Parathyroid adenoma (tissue), 2 donors: ENCODE results near the gene P2RY14.

ENCODE experiments used
- H2AFZ ChIP-seq: fragments of 300-600 bp; sonication (generic); one replicate; pipeline ENCODE4 v1.7.0; 2017; ENCODE audit warnings: antibody characterized with exemption, mild to moderate bottlenecking
- H3K27ac ChIP-seq: fragments of 300-600 bp; sonication (generic); one replicate; pipeline ENCODE4 v1.7.0; 2017
- H3K27me3 ChIP-seq: fragments of 300-600 bp; sonication (generic); one replicate; pipeline ENCODE4 v1.7.0; 2017; ENCODE audit warnings: low read length; ENCODE audit not compliant: control insufficient read depth, insufficient read depth
- H3K36me3 ChIP-seq: fragments of 300-600 bp; sonication (generic); one replicate; pipeline ENCODE4 v1.7.0; 2017; ENCODE audit warnings: low read length; ENCODE audit not compliant: control insufficient read depth, insufficient read depth
- H3K4me1 ChIP-seq: fragments of 300-600 bp; sonication (generic); one replicate; pipeline ENCODE4 v1.7.0; 2017; ENCODE audit warnings: control low read depth
- H3K4me2 ChIP-seq: fragments of 300-600 bp; sonication (generic); one replicate; pipeline ENCODE4 v1.7.0; 2017; ENCODE audit warnings: low read length
- H3K4me3 ChIP-seq: fragments of 300-600 bp; sonication (generic); one replicate; pipeline ENCODE4 v1.7.0; 2017; ENCODE audit warnings: low read depth, low read length
- H3K79me2 ChIP-seq: fragments of 300-600 bp; sonication (generic); one replicate; pipeline ENCODE4 v1.7.0; 2017; ENCODE audit warnings: control low read depth
- H3K9ac ChIP-seq: fragments of 300-600 bp; sonication (generic); one replicate; pipeline ENCODE4 v1.7.0; 2017; ENCODE audit warnings: mild to moderate bottlenecking
- H3K9me3 ChIP-seq: fragments of 300-600 bp; sonication (generic); one replicate; pipeline ENCODE4 v1.7.0; 2017; ENCODE audit warnings: low read length; ENCODE audit not compliant: control insufficient read depth
- CTCF ChIP-seq: fragments of 300-600 bp; sonication (generic); IDR thresholded peaks from one replicate; pipeline ENCODE4 v1.7.0; 2017; ENCODE audit warnings: antibody characterized with exemption, mild to moderate bottlenecking
- donor health status: primary hyperparathyroidism.

P2RY14 gene

GRCh38 chr3:151165226-151165625 lies 113.1 kb downstream of the P2RY14 start:
- Histone ChIP-seq H3K9ac (no peak overlapping the region), H3K4me3 (no peak overlapping the region), H3K79me2 (no peaks in the 10 kb centered on the region), H3K27me3 (no peaks in the 10 kb centered on the region), H3K4me2 (no peak overlapping the region), H3K27ac (no peak overlapping the region), H3K4me1 (no peaks in the 10 kb centered on the region), H3K9me3 (no peaks in the 10 kb centered on the region), H2AFZ (no peak overlapping the region), H3K36me3 (no peaks in the 10 kb centered on the region)
- no peak for TF ChIP-seq CTCF
